GM12892 (cell line): Measurements from ENCODE around the gene LYG1.

Experiments
- POLR2AphosphoS5 ChIP-seq: IDR thresholded peaks from 2 replicates; pipeline ENCODE4 v1.6.1; 2011; ENCODE audit warnings: low read depth, low read length, control low read depth
- TAF1 ChIP-seq: IDR thresholded peaks from 2 replicates; pipeline ENCODE4 v1.6.1; 2011; ENCODE audit warnings: low read depth, mild to moderate bottlenecking, control low read depth, low read length, borderline replicate concordance

DNA sequence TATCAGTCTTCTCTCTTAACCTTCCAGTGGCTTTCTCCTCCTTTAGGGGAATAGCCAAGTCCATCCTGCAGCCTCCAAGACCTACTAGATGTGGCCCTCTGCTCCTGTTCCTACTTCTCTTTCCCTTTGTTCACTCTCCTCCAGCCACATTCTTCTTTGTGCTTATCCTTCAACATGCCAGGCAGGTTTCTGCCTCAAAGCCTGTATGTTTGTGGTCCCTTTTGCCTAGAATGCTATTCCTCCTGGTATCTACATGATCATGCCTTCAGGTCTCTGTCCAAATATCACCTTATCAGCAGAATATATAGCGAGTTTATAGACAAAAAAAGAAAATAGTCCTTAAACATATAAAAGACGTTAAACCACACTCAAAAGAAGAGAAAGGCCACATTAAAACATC, 51.0 kb downstream of the LYG1 start:
- TF ChIP-seq TAF1 (no peak), POLR2AphosphoS5 (no peak)
